H1 (cell line): Measurements from ENCODE around the gene HACL1.

Experiments used
- POLR2A ChIP-seq, 2 experiments: IDR thresholded peaks; 1 replicate in 1 of 2; 2 replicates in 1 of 2; pipeline ENCODE4 v1.6.1; 2011; ENCODE audit warnings: low read depth in 2 of 2, low read length in 2 of 2, mild to moderate bottlenecking in 2 of 2; ENCODE audit errors: control extremely low read depth in 1 of 2
- SRF ChIP-seq: IDR thresholded peaks from 2 replicates; pipeline ENCODE4 v1.6.1; 2011; ENCODE audit warnings: mild to moderate bottlenecking, low read depth, low read length, moderate library complexity
- TF ChIP-seq, protein P1 (sequence below), 3 experiments: IDR thresholded peaks; 1 replicate in 2 of 3; 2 replicates in 1 of 3; pipeline versions ENCODE4 v1.5.1 to v1.6.1; 2011; ENCODE audit warnings: low read length in 3 of 3, mild to moderate bottlenecking in 3 of 3, inconsistent platforms in 2 of 3, low read depth in 1 of 3, moderate library complexity in 1 of 3; ENCODE audit not compliant: insufficient read depth in 1 of 3; ENCODE audit errors: control extremely low read depth in 1 of 3
- TF ChIP-seq, protein P2 (sequence below): IDR thresholded peaks from 2 replicates; pipeline ENCODE4 v1.6.1; 2012; ENCODE audit warnings: inconsistent platforms

DNA sequence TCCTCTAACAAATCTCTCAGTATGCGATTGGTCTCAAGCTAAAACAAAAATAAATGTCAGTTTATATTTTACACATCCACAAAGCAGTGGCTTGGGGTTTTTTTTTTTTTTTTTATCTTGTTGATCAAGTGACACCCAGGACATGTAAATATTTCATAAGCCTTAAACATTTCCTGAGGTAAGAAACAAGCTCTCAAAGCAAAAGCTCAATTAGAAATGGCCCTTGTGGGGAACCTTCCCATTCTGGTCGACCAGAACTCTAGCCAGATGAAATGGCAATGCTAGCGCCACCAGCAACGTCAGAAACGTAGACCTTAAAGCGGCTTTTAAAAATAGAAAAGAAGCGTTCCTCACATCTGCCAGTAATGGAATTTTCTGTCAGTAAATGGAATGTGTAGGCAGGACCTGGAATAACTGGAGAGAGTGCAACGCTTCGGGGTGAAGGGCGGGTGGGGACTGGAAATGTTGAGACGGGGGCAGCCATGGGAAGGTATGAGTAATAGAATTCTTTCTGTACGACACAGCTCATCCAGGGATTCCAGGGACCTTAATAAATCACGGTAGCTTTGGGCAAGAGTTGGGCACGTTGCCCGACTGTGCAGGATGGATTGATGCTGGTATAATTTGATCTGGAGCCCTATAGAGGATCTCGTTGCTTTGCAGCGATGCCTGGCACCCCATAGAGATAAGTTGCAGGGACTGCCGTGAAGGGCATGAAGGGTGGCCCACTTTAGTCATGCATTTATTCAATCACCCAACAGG, 44.6 kb upstream of the HACL1 start:
- TF ChIP-seq, protein P1, sequence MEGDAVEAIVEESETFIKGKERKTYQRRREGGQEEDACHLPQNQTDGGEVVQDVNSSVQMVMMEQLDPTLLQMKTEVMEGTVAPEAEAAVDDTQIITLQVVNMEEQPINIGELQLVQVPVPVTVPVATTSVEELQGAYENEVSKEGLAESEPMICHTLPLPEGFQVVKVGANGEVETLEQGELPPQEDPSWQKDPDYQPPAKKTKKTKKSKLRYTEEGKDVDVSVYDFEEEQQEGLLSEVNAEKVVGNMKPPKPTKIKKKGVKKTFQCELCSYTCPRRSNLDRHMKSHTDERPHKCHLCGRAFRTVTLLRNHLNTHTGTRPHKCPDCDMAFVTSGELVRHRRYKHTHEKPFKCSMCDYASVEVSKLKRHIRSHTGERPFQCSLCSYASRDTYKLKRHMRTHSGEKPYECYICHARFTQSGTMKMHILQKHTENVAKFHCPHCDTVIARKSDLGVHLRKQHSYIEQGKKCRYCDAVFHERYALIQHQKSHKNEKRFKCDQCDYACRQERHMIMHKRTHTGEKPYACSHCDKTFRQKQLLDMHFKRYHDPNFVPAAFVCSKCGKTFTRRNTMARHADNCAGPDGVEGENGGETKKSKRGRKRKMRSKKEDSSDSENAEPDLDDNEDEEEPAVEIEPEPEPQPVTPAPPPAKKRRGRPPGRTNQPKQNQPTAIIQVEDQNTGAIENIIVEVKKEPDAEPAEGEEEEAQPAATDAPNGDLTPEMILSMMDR (IDR thresholded peaks at IDR 0.05; ENCODE audit: control extremely low read depth in 1 of 3, insufficient read depth in 1 of 3, low read depth in 1 of 3, low read length in 3 of 3) = no peak
- TF ChIP-seq SRF (no peak), POLR2A (IDR thresholded peaks at IDR 0.05; ENCODE audit: control extremely low read depth in 1 of 2, low read depth in 2 of 2, low read length in 2 of 2) (no peak)
- TF ChIP-seq, protein P2, sequence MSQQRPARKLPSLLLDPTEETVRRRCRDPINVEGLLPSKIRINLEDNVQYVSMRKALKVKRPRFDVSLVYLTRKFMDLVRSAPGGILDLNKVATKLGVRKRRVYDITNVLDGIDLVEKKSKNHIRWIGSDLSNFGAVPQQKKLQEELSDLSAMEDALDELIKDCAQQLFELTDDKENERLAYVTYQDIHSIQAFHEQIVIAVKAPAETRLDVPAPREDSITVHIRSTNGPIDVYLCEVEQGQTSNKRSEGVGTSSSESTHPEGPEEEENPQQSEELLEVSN = no peak
